GM12878 (cell line): ENCODE data around the gene TOR1B. TPM values are rescaled to one million over a fixed set of nuclear protein-coding genes. Genes with fewer than 3 reads are reported as not detected.

ENCODE experiments used
- ATAC-seq: fragments of 200-7000 bp; cut with Tn5 transposase; 3 replicates; pipeline ENCODE4 v1.9.1; 2020; ENCODE audit warnings: mild to moderate bottlenecking, moderate library complexity
- BruUV-seq: library from RNA; stranded (reverse); fragments of 400-500 nt; replicated peaks from 2 replicates; lab custom pipeline; 2021; lab: Mats Ljungman, UMichigan
- CTCF ChIA-PET: fragments of 300-600 bp; sonication (Branson Sonifier 250); formaldehyde crosslinking; extraction: SDS; loops from one replicate; lab custom pipeline; 2021; ENCODE audit warnings: inconsistent platforms; lab: Yijun Ruan, JAX
- POLR2A ChIA-PET: fragments of 350-600 bp; formaldehyde crosslinking; extraction: SDS; loops from one replicate; lab custom pipeline; 2021; ENCODE audit warnings: inconsistent platforms; lab: Charles Lee
- RAD21 ChIA-PET: fragments of 300-600 bp; sonication (Branson Sonifier 250); formaldehyde crosslinking; loops from one replicate; lab custom pipeline; 2023; ENCODE audit warnings: antibody characterized with exemption; ENCODE audit not compliant: unreplicated experiment; lab: Charles Lee
- SMC1A ChIA-PET: fragments of 300-600 bp; sonication (Branson Sonifier 250); formaldehyde crosslinking; loops from one replicate; lab custom pipeline; 2023; ENCODE audit not compliant: unreplicated experiment, uncharacterized antibody; lab: Charles Lee
- DNase-seq: peaks from one replicate; pipeline ENCODE4 v3.0.0-alpha.2; 2011; ENCODE audit warnings: low read depth, low spot score
- FAIRE-seq: peaks from 3 replicates; lab custom pipeline; 2011; peaks lifted over from hg19 to GRCh38; lab: Jason Lieb, UNC
- H2AFZ ChIP-seq: 2 replicates; pipeline ENCODE4 v1.6.0; 2011; ENCODE audit warnings: low read depth, low read length, control low read depth; ENCODE audit not compliant: control insufficient read depth
- H3K27ac ChIP-seq: 2 replicates; pipeline ENCODE4 v1.5.1; 2011; ENCODE audit warnings: control low read depth; ENCODE audit not compliant: control insufficient read depth, insufficient read depth
- H3K27me3 ChIP-seq, 2 experiments: replicated peaks in 1 of 2; 2 replicates each; pipeline versions ENCODE4 v1.6.0 to v1.6.1; 2011; ENCODE audit warnings: low read length in 1 of 2; ENCODE audit not compliant: control insufficient read depth in 2 of 2, insufficient read depth in 2 of 2
- H3K36me3 ChIP-seq, 2 experiments: 2 replicates each; pipeline ENCODE4 v1.5.1; 2011; ENCODE audit warnings: low read length in 1 of 2; ENCODE audit not compliant: control insufficient read depth in 2 of 2, insufficient read depth in 2 of 2
- H3K4me1 ChIP-seq: 2 replicates; pipeline ENCODE4 v1.6.1; 2011; ENCODE audit warnings: mild to moderate bottlenecking, low read length, moderate library complexity, mixed read lengths; ENCODE audit not compliant: control insufficient read depth, insufficient read depth
- H3K4me2 ChIP-seq: 2 replicates; pipeline ENCODE4 v1.6.0; 2011; ENCODE audit warnings: control low read depth; ENCODE audit not compliant: control insufficient read depth, insufficient read depth
- H3K4me3 ChIP-seq: fragments of 200-600 bp; sonication (generic); 2 replicates; pipeline ENCODE4 v1.5.1; 2016
- H3K79me2 ChIP-seq: 2 replicates; pipeline ENCODE4 v1.6.0; 2011; ENCODE audit warnings: low read length; ENCODE audit not compliant: control insufficient read depth, insufficient read depth
- H3K9ac ChIP-seq: 2 replicates; pipeline ENCODE4 v1.8.0; 2011; ENCODE audit warnings: low read length, control low read depth, mixed read lengths; ENCODE audit not compliant: control insufficient read depth, insufficient read depth
- H3K9me3 ChIP-seq: replicated peaks from 3 replicates; pipeline ENCODE4 v1.5.1; 2011; ENCODE audit warnings: mild to moderate bottlenecking, low read length; ENCODE audit not compliant: control insufficient read depth, insufficient read depth
- H4K20me1 ChIP-seq: 2 replicates; pipeline ENCODE4 v1.6.0; 2011; ENCODE audit not compliant: control insufficient read depth, insufficient read depth
- CBFB ChIP-seq: IDR thresholded peaks from 2 replicates; pipeline ENCODE4 v1.6.1; 2016; ENCODE audit warnings: antibody characterized with exemption, low read depth
- CTCF ChIP-seq, 3 experiments: IDR thresholded peaks in 2 of 3; conservative IDR thresholded peaks in 1 of 3; 2 replicates each; pipeline ENCODE4 v1.5.1; 2011; ENCODE audit warnings: low read depth in 3 of 3, low read length in 3 of 3, mild to moderate bottlenecking in 3 of 3, control low read depth in 2 of 3, moderate library complexity in 2 of 3, inconsistent platforms in 1 of 3, mixed read lengths in 1 of 3; ENCODE audit not compliant: control insufficient read depth in 2 of 3, insufficient read depth in 1 of 3; ENCODE audit errors: extremely low read depth in 1 of 3
- E2F8 ChIP-seq: fragments of 450-650 bp; IDR thresholded peaks from 2 replicates; pipeline ENCODE4 v1.6.1; 2018; ENCODE audit warnings: mild to moderate bottlenecking, low read depth, moderate library complexity; ENCODE audit not compliant: partially characterized antibody
- EED ChIP-seq: sonication (generic); IDR thresholded peaks from 2 replicates; pipeline ENCODE4 v1.6.1; 2016; ENCODE audit warnings: antibody characterized with exemption, low read depth
- MEF2B ChIP-seq: fragments of 450-650 bp; IDR thresholded peaks from 2 replicates; pipeline ENCODE4 v1.6.1; 2018; ENCODE audit warnings: mild to moderate bottlenecking, moderate library complexity; ENCODE audit not compliant: partially characterized antibody, poor library complexity, severe bottlenecking
- PML ChIP-seq: IDR thresholded peaks from 2 replicates; pipeline ENCODE4 v1.6.1; 2012; ENCODE audit warnings: low read length, inconsistent platforms
- RAD21 ChIP-seq: IDR thresholded peaks from 2 replicates; pipeline ENCODE4 v1.6.1; 2011; ENCODE audit warnings: mild to moderate bottlenecking, low read depth, low read length, moderate library complexity; ENCODE audit not compliant: insufficient read depth
- SMAD1 ChIP-seq: fragments of 450-650 bp; IDR thresholded peaks from 2 replicates; pipeline ENCODE4 v1.6.1; 2018; ENCODE audit warnings: mild to moderate bottlenecking, low read depth; ENCODE audit not compliant: partially characterized antibody
- SMC3 ChIP-seq: IDR thresholded peaks from 2 replicates; pipeline ENCODE4 v1.6.1; 2011; ENCODE audit warnings: low read length, improper control_type of control experiment, borderline replicate concordance
- SREBF2 ChIP-seq: IDR thresholded peaks from 2 replicates; pipeline ENCODE4 v1.6.1; 2012; ENCODE audit warnings: mild to moderate bottlenecking, low read length
- SRF ChIP-seq, 2 experiments: IDR thresholded peaks; 2 replicates each; pipeline ENCODE4 v1.6.1; 2011; ENCODE audit warnings: low read depth in 2 of 2, low read length in 2 of 2, mild to moderate bottlenecking in 1 of 2, moderate library complexity in 1 of 2
- YY1 ChIP-seq: IDR thresholded peaks from 2 replicates; pipeline ENCODE4 v1.6.1; 2011; ENCODE audit warnings: low read depth, mild to moderate bottlenecking, low read length
- WGBS: methylation state at CpG from one replicate; pipeline ENCODE4 v1.1.6; 2016; ENCODE audit warnings: low lambda C conversion rate; ENCODE audit not compliant: insufficient replicate concordance, insufficient coverage; ENCODE audit errors: missing lambda C conversion rate; 5-methylcytosine and 5-hydroxymethylcytosine counted together
- in situ Hi-C: fragments of 300-500 bp; cut with MboI; formaldehyde crosslinking; loops from 9 replicates; pipeline ENCODE4 v1.14.3; 2018; ENCODE audit warnings: mixed read lengths
- intact Hi-C: fragments of 100-400 bp; cut with micrococcal nuclease; formaldehyde crosslinking; loops from one replicate; pipeline ENCODE4 v1.14.2; 2022; ENCODE audit not compliant: unreplicated experiment
- polyA plus RNA-seq, 11 experiments: library from polyadenylated mRNA; depleted of rRNA in 4 of 11; unstranded in 6 of 11; stranded (reverse) in 5 of 11; fragments of >200 nt; fragmentation: Nextera tagmentation in 4 of 11; fragmentation: Illumina TruSeq in 1 of 11; extraction: Ambion mirVana in 4 of 11; extraction: Trizol in 1 of 11; gene quantifications; 1 replicate in 1 of 11; 2 replicates in 10 of 11; pipeline versions ENCODE4 v1.2.1 to v1.2.3, GENCODE V29; 2011 to 2016; ENCODE audit warnings: inconsistent platforms in 2 of 11, missing spikeins in 2 of 11, low read depth in 1 of 11
- total RNA-seq, 4 experiments: library from RNA; depleted of rRNA in 3 of 4; stranded (reverse); fragments of >200 nt in 3 of 4; fragmentation: Illumina TruSeq in 1 of 4; extraction: Trizol in 1 of 4; gene quantifications; 2 replicates each; pipeline versions ENCODE4 v1.2.1 to v1.2.3, GENCODE V29; 2013 to 2021

TOR1B gene
- total and polyA plus RNA-seq, 10 of the 15 experiments (the other 5 are each of a cell fraction or from before 2014, with no cell fraction given): 1.8 to 17.5 (median 9.9) TPM

- no peak for TF ChIP-seq YY1
- TF ChIP-seq EED: no peak
These were observed 21.0 kb upstream of the TOR1B start (continued) for GRCh38 chr9:129781981-129782380.

- Histone ChIP-seq H3K27me3 (no peaks in the 10 kb centered on the region; a peak in 1 of 4 replicates), H3K4me2 (no peak overlapping the region), H4K20me1 (no peaks in the 10 kb centered on the region), H3K79me2 (no peaks in the 10 kb centered on the region), H3K27ac (no peak overlapping the region), H3K9ac (no peak overlapping the region), H3K4me3 (no peak overlapping the region), H3K4me1 (no peaks in the 10 kb centered on the region), H2AFZ (no peak overlapping the region), H3K36me3 (no peaks in the 10 kb centered on the region), H3K9me3 (no peaks in the 10 kb centered on the region; the same call in 2 of the 3 replicates)
- SMC1A ChIA-PET: interaction anchor here (0.6 to 1.3 kb wide), 4 partner anchors 18 to 592 kb away, joined by 3 to 10 read pairs (median 4); no protein-coding TSS in a partner anchor
- RAD21 ChIA-PET: interaction anchor here (0.9 to 4.0 kb wide), 5 partner anchors 18 to 140 kb away, joined by 3 to 19 read pairs (median 4); no protein-coding TSS in a partner anchor
- ATAC-seq: peak; percentile 99
- 33% methylated on average over 13 of the region's 14 CpGs for WGBS
- TF ChIP-seq E2F8: no peak
- TF ChIP-seq CBFB: no peak
- no peak for TF ChIP-seq SREBF2
- peak; percentile 86 for TF ChIP-seq SMC3
- TF ChIP-seq MEF2B: no peak
- TF ChIP-seq PML: no peak
- no peak for TF ChIP-seq SMAD1
- TF ChIP-seq YY1: peak; percentile 58
- TF ChIP-seq RAD21: peak; percentile 97
- TF ChIP-seq CTCF (IDR thresholded peaks at IDR 0.05 in 2 of 3, conservative IDR thresholded peaks at IDR 0.05 in 1 of 3; ENCODE audit: control insufficient read depth in 2 of 3, extremely low read depth in 1 of 3, insufficient read depth in 1 of 3, low read depth in 3 of 3, low read length in 3 of 3): peak; percentile 88 to 94 (median 89)
- TF ChIP-seq SRF (IDR thresholded peaks at IDR 0.05; ENCODE audit: low read depth in 2 of 2, low read length in 2 of 2): no peak
- in situ Hi-C loops: loop anchor here (5.0 kb wide), 3 partner anchors 46 to 651 kb away; no protein-coding TSS in a partner anchor
- CTCF ChIA-PET: interaction anchor here (0.6 to 4.8 kb wide), 14 partner anchors 10 to 653 kb away, joined by 3 to 37 read pairs (median 5); partner anchors contain the start of genes ASB6 and NTMT1
- FAIRE-seq: peak; percentile 95
- POLR2A ChIA-PET: no interaction called here
- intact Hi-C loops: loop anchor here (1.0 to 5.0 kb wide), 3 partner anchors 46 to 646 kb away; partner anchors contain the start of gene ASB6
- peak; percentile 16 for DNase-seq
- BruUV-seq: no TSS peak
These were observed 19.2 kb upstream of the TOR1B start for GRCh38 chr9:129783516-129784361.
